ENCODE measurements around the gene SMIM33.
"Not testable (repeated sequence)": the region's sequence is repeated elsewhere in the genome, so short reads cannot be mapped to it uniquely, and the experiment has no call there.

SMIM33 gene

GRCh38 chr5:139495638-139496435 is 25.0 kb downstream of the SMIM33 start:
- Histone ChIP-seq H3K9ac (ENCODE audit: low read length) (no peak overlapping the region), H3K9me3 (ENCODE audit: control insufficient read depth, low read length) (no peaks in the 10 kb centered on the region), H3K27me3 (ENCODE audit: control insufficient read depth, insufficient read depth, low read length) (no peaks in the 10 kb centered on the region), H3K4me1 (ENCODE audit: control insufficient read depth, insufficient read depth, low read length) (no peaks in the 10 kb centered on the region), H3K4me3 (ENCODE audit: low read length) (no peak overlapping the region), H3K36me3 (ENCODE audit: control insufficient read depth, insufficient read depth, low read length) (no peaks in the 10 kb centered on the region)

GRCh38 chr5:139501381-139501780 is 30.6 kb downstream of the SMIM33 start:
- no peak overlapping the region for H3K9ac ChIP-seq (ENCODE audit: low read length)
- H3K36me3 ChIP-seq (ENCODE audit: control insufficient read depth, insufficient read depth, low read length) = no peaks in the 10 kb centered on the region
- no peaks in the 10 kb centered on the region for H3K27me3 ChIP-seq (ENCODE audit: control insufficient read depth, insufficient read depth, low read length)
- no peak overlapping the region for H3K4me3 ChIP-seq (ENCODE audit: low read length)
- no peaks in the 10 kb centered on the region for H3K9me3 ChIP-seq (ENCODE audit: control insufficient read depth, low read length)
- no peaks in the 10 kb centered on the region for H3K4me1 ChIP-seq (ENCODE audit: control insufficient read depth, insufficient read depth, low read length)

DNA sequence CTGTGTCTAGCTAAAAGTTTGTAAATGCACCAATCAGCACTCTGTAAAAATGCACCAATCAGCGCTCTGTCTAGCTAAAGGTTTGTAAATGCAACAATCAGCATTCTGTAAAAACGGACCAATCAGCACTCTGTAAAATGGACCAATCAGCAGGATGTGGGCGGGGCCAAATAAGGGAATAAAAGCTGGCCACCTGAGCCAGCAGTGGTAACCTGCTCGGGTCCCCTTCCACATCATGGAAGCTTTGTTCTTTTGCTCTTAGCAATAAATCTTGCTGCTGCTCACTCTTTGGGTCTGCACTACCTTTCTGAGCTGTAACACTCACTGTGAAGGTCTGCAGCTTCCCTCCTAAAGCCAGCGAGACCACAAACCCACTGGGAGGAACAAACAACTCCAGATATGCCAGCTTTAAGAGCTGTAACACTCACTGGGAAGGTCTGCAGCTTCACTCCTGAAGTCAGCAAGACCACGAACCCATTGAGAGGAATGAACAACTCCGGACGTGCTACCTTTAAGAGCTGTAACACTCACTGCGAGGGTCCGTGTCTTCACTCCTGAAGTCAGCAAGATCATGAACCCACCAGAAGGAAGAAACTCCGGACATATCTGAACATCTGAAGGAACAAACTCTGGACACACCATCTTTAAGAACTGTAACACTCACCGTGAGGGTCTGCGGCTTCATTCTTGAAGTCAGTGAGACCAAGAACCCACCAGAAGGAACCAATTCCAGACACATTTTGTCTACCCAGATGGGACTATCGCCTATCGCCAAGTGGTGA is 32.4 kb downstream of the SMIM33 start:
- not testable (repeated sequence) for H3K4me3 ChIP-seq (ENCODE audit: low read length); H3K9me3 ChIP-seq (ENCODE audit: control insufficient read depth, low read length); H3K4me1 ChIP-seq (ENCODE audit: control insufficient read depth, insufficient read depth, low read length); H3K27me3 ChIP-seq (ENCODE audit: control insufficient read depth, insufficient read depth, low read length); H3K36me3 ChIP-seq (ENCODE audit: control insufficient read depth, insufficient read depth, low read length); H3K9ac ChIP-seq (ENCODE audit: low read length)

DNA sequence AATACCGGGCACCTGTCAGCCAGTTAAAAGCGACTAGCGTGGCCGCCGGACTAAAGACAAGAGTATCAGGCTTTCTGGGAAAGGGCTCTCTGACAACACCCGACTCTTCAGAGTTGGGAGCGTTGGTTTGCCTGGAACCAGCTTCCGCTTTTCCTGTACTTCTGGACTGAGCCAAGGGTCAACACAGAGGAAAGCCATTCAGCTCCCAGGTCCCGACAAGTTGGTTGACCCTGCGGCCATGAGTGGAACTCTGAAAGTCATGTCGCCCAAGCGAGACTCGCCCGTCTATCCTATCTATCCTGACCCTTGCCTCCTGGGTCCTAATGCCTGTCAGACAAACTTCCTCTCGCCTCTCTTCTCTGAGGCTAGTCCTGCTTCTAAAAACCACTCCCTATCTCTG is 33.1 kb downstream of the SMIM33 start:
- H3K4me3 ChIP-seq (ENCODE audit: low read length); H3K27me3 ChIP-seq (ENCODE audit: control insufficient read depth, insufficient read depth, low read length); H3K9me3 ChIP-seq (ENCODE audit: control insufficient read depth, low read length); H3K36me3 ChIP-seq (ENCODE audit: control insufficient read depth, insufficient read depth, low read length); H3K9ac ChIP-seq (ENCODE audit: low read length); H3K4me1 ChIP-seq (ENCODE audit: control insufficient read depth, insufficient read depth, low read length): not testable (repeated sequence)

DNA sequence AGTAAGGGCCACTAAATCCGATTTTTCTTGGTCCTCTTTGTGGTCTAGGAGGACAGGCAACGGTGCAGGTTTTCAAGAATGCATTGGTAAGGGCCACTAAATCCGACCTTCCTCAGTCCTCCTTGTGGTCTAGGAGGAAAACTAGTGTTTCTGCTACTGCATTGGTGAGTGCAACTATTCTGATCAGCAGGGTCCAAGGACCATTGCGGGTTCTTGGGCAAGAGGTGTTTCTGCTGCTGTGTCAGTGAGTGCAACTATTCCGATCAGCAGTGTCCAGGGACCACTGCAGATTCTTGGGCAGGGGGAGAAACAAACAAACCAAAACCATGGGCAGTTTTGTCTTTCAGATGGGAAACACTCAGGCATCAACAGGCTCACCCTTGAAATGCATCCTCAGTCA is 33.9 kb downstream of the SMIM33 start:
- H3K36me3 ChIP-seq (ENCODE audit: control insufficient read depth, insufficient read depth, low read length); H3K9ac ChIP-seq (ENCODE audit: low read length); H3K27me3 ChIP-seq (ENCODE audit: control insufficient read depth, insufficient read depth, low read length); H3K4me3 ChIP-seq (ENCODE audit: low read length); H3K4me1 ChIP-seq (ENCODE audit: control insufficient read depth, insufficient read depth, low read length); H3K9me3 ChIP-seq (ENCODE audit: control insufficient read depth, low read length): not testable (repeated sequence)

DNA sequence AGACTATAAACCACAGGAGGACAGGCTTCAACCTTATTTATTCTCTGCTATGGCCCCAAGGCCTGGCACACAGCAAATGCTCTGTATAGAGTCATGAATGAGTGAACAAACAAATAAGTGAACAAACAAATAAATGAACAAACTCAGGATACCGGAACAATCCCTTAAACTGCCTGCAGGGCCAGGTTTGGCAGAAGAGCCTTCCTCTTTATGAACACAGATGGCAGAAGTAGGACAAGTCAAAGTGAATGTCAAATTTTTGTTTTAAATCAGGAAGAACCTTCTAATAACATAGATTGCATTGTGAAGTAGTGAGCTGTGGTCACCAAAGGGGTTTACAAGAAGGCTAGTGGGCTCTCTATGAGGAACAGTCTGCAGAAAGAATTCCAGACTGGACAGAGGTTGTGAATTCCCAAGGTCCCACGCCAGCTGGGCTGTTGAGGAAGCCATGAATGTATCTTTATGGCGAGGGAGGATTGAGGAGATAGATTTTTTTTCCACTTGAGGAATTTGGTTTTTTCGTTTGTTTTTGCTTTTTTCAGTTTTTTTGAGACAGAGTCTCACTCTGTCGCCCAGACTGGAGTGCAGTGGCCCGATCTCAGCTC is 42.1 kb downstream of the SMIM33 start:
- H3K4me1 ChIP-seq (ENCODE audit: control insufficient read depth, insufficient read depth, low read length) = peaks cover 4% of the 10 kb centered on the region
- H3K27me3 ChIP-seq (ENCODE audit: control insufficient read depth, insufficient read depth, low read length) = no peaks in the 10 kb centered on the region
- H3K36me3 ChIP-seq (ENCODE audit: control insufficient read depth, insufficient read depth, low read length) = no peaks in the 10 kb centered on the region
- H3K9ac ChIP-seq (ENCODE audit: low read length) = no peak overlapping the region
- no peaks in the 10 kb centered on the region for H3K9me3 ChIP-seq (ENCODE audit: control insufficient read depth, low read length)
- H3K4me3 ChIP-seq (ENCODE audit: low read length) = no peak overlapping the region

- H3K36me3 ChIP-seq (ENCODE audit: control insufficient read depth, insufficient read depth, low read length); H3K4me3 ChIP-seq (ENCODE audit: low read length): not testable (repeated sequence)
These were observed 42.6 kb downstream of the SMIM33 start for GRCh38 chr5:139513434-139513833.

GRCh38 chr5:139513852-139514485 is 43.2 kb downstream of the SMIM33 start:
- H3K9me3 ChIP-seq (ENCODE audit: control insufficient read depth, low read length) = no peaks in the 10 kb centered on the region
- H3K36me3 ChIP-seq (ENCODE audit: control insufficient read depth, insufficient read depth, low read length) = no peaks in the 10 kb centered on the region
- no peaks in the 10 kb centered on the region for H3K27me3 ChIP-seq (ENCODE audit: control insufficient read depth, insufficient read depth, low read length)
- H3K4me1 ChIP-seq (ENCODE audit: control insufficient read depth, insufficient read depth, low read length) = peaks cover 9% of the 10 kb centered on the region
- no peak overlapping the region for H3K4me3 ChIP-seq (ENCODE audit: low read length)
- no peak overlapping the region for H3K9ac ChIP-seq (ENCODE audit: low read length)

More at GRCh38 chr5:139513434-139513833, 42.6 kb downstream of the SMIM33 start:
- H3K4me1 ChIP-seq (ENCODE audit: control insufficient read depth, insufficient read depth, low read length); H3K27me3 ChIP-seq (ENCODE audit: control insufficient read depth, insufficient read depth, low read length); H3K9me3 ChIP-seq (ENCODE audit: control insufficient read depth, low read length); H3K9ac ChIP-seq (ENCODE audit: low read length): not testable (repeated sequence)

DNA sequence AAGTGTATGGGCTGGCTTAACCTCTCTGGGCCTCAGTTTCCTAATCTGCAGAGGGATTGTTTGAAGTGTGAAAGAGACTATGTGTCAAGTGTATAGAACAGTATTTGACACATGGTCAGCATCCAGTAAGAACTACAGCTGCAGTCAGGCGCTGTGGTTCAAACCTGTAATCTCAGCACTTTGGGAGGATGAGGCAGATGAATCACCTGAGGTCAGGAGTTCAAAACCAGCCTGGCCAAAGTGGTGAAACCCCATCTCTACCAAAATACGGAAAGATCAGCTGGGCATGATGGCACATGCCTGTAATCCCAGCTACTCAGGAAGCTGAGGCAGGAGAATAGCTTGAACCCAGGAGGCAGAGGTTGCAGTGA is 43.7 kb downstream of the SMIM33 start:
- Histone ChIP-seq H3K9ac (ENCODE audit: low read length) (no peak overlapping the region), H3K4me1 (ENCODE audit: control insufficient read depth, insufficient read depth, low read length) (peaks cover 9% of the 10 kb centered on the region), H3K4me3 (ENCODE audit: low read length) (no peak overlapping the region), H3K27me3 (ENCODE audit: control insufficient read depth, insufficient read depth, low read length) (no peaks in the 10 kb centered on the region), H3K9me3 (ENCODE audit: control insufficient read depth, low read length) (no peaks in the 10 kb centered on the region), H3K36me3 (ENCODE audit: control insufficient read depth, insufficient read depth, low read length) (no peaks in the 10 kb centered on the region)

DNA sequence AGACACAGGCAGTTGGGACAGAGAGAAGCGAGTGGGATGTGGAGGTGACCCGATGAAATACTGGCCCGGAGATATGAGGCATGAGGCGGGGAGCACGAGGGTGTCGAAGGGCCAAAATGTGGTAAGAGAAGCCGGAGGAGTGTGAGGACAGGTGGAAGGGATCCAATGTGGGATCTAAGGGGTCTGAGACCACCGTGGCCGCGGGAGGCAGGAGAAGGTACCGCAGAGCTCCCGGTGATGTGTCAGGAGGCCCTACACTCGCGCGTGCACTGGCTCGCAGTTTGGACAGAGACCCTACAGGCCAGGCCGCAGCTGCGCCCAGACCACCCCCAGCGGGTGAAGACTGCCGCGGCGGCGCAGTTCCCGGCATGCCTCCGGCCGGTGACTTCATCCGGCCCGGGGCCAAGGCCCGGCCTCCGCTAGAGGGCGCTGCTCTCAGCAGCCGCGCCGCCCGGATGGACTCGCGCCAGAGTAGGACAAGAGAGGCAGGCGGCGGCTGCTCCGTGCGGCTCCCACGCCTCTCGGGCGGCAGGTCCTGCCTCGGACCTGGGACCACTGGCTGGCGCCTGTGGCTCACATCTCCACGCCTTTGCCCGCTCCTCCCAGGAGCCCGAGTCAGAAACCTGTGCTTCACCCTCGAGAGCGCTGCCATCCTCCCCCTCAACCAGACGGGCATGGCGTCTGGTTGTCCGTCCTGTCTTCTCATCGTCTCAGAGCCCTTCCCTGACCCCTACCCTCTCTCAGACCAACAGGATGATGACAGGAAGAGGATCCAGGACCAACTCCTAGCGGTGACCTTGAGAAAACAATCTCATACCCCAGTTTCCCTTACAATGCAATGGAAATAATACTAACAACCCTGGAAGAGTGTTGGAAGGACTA is 47.1 kb downstream of the SMIM33 start:
- H3K36me3 ChIP-seq (ENCODE audit: control insufficient read depth, insufficient read depth, low read length) = no peaks in the 10 kb centered on the region
- no peaks in the 10 kb centered on the region for H3K9me3 ChIP-seq (ENCODE audit: control insufficient read depth, low read length)
- peak overlapping the region; percentile 94 for H3K4me3 ChIP-seq (ENCODE audit: low read length)
- H3K4me1 ChIP-seq (ENCODE audit: control insufficient read depth, insufficient read depth, low read length) = peaks cover 9% of the 10 kb centered on the region
- H3K9ac ChIP-seq (ENCODE audit: low read length) = peak overlapping the region; percentile 98
- H3K27me3 ChIP-seq (ENCODE audit: control insufficient read depth, insufficient read depth, low read length) = no peaks in the 10 kb centered on the region

Measured in mucosa of stomach (tissue), 1 donor.